GM21576 (cell line): ENCODE results near the gene PDE4D.

Experiments
- ATAC-seq: cut with Tn5 transposase; IDR thresholded peaks from one replicate; pipeline ENCODE4 v1.9.1; 2021; ENCODE audit warnings: mild to moderate bottlenecking, moderate library complexity; ENCODE audit not compliant: unreplicated experiment

PDE4D gene

DNA sequence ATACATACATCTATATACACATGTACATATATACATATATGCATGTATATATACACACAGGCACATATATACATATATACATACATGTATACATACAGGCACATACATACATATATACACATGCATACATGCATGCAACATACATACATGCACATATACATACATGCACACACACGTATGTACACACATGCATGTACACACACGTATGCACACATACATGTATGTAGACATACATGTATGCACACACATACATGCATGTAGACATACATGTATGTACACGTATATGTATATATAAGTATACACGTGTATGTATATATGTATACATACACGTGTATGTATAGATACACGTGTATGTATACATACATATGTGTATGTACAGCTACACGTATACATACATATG is 693.7 kb downstream of the PDE4D start:
- no peak for ATAC-seq

GRCh38 chr5:59198832-59199231 is 694.7 kb downstream of the PDE4D start:
- no peak for ATAC-seq

DNA sequence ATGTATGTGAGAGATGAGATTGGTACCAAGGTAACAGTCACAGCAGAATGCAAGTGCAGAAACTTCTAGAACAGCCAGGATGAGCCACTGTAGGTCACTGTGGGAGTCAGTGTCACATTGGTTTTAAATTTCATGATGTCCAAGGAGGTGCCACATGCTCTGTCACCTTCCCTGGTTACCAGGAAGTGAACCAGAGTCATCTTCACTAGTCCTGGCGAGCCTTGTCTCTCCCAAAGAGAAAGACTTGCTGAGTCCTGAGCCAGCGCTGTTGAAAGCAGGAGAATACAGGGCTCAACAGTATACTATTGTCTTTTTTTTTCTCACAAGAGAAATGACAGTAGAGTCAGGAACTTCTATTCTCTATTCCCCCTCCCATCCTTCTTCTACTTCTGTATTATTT is 695.2 kb downstream of the PDE4D start:
- ATAC-seq: no peak

GRCh38 chr5:59197911-59198310 is 695.6 kb downstream of the PDE4D start:
- no peak for ATAC-seq

DNA sequence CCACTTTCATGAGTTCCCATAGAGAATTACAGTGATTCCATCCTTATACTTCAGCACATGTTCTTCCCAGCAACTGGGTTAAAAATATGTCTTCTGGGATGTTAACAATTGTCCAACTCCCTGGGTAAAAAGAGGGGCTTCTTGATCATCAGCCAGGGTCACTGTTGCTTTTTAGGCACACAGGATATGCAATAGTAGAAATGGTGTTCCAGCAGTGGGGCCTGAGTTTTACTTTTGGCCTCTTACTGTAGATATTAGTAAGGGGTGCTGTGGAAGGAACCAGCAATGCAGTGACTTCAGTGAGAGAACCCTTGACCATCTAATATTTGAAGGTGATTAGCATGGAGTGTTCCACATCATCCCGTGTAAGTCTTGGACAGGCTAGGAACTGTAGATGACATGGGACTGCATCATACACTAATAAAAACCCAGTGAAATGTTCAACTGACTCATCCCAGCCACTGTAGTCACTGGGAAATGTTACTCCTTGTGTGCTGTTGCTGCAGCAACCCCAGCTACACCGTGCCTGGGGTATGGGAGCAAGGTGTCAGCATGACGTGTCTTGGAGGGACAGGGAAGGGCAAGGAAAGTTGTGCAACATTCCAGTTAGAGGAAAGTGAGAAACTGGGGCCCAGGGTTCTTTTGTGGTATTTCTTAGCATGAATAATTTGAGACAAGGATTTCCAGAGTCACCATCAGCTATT is 699.8 kb downstream of the PDE4D start:
- ATAC-seq: no peak

GRCh38 chr5:59190746-59191145 is 702.8 kb downstream of the PDE4D start:
- ATAC-seq: no peak

- no peak for ATAC-seq
Observed at GRCh38 chr5:59189472-59190244, 703.9 kb downstream of the PDE4D start.

DNA sequence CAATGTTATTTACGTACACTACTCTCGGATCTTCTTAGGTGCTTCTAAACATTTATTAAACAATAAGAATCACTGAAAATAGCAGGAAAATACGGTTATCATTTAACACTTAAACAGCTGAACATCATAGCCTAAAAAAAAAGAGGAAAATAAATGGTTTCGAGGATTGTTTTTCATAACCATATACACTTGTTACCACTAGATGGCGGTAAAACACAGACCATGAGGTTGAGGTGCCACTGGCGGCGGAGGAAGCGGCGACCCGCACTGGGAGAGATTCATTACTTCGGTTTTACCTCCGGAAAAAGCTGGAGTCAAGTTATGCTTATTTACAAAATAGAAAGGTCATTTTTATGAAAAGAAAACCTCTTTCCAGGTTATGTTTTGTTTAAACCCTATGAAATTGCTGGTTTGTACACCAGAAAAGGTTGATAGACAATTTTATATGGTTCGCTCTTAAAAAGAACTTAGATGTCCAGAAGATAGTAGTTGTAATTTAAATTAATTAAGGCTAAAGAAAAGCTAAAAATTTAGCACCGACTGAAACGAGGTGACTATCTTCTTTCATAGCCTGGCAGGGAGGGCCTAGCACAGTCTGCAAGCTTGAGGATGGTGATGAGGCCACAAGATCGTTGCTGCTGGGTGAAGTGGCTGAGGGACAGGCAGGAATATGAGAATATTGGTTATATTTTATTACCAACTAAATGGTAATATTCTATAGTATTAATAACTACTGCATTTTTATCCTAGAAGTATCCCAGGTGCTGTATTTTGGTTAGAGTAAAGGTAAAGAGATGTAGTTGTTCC is 704.9 kb downstream of the PDE4D start:
- ATAC-seq: peak; percentile 67

DNA sequence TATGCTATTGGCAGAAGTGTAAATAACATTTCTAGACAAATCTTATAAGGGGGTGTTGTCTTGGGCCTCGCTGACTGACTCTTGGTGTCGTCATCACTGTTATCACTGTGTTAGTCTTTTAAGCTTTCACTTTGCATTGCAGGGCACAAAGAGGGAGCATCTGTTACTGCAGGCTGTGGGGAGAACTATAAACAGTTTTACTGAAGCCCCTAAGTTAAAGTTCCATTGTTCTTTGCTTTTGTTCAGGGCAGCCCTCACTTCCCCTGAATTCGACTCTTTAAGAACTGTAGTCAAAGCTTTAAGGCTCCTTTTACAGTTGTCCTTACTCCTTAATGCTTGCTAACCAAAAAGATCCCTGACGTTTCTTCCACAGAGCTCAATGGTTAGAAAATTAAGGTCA is 705.7 kb downstream of the PDE4D start:
- no peak for ATAC-seq

DNA sequence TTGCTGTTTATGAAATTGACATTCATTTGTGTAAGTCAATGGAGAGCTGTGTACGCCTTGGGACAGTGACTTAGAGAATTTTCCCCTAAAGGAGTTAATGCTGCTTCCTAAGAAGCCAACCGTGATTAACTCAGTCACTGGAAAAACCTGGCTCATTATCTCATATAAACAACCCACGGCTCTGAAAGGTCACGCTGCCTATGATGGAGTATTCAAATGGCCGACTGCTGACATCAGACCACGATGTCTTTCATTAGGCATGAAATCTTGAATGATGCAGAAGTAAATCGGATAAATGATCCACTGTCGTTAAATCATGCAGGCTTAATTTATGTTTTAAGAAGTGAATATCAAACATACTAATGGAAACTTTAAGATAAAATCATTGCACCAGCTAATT is 706.9 kb downstream of the PDE4D start:
- no peak for ATAC-seq

GRCh38 chr5:59185757-59186385 is 707.7 kb downstream of the PDE4D start:
- no peak for ATAC-seq

DNA sequence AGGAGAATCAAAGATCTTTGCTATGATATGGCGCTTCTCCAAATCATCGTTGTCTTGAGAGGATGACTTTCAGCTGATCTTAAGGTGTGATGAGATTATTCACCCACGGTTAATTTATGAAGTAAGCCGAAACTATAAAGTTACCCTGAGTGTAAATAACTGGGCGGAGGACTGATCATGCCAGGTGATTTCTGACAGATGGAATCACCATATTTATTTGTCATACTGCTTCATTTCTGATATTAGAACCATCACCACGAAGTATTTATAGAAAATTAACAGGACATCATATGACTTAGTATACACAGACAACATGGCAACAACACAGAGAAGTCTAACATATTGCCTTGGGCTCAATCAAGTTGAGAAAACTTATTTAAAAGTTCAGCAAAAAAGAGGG is 708.8 kb downstream of the PDE4D start:
- ATAC-seq: no peak

DNA sequence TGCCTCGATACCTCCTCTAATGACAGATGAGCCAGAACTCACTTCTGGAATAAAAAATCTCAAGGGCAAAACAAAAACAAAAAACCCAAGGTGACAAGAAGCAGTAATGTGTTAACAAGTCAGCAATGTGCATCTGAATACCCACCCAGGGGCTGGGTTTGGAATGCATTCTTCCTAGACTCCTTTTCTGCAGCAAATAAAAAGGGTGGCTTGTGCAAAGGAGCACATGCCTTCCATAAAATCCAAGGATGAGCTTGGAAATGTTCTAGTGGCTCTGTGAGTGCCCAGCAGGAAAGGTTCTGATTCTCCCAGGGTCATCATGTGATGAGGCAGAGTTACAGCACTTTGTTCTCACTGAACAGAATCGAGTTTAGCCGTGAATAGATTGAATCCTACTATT is 710.8 kb downstream of the PDE4D start:
- ATAC-seq: no peak

- ATAC-seq: peak; percentile 71
Observed at GRCh38 chr5:59180515-59180914, 713.0 kb downstream of the PDE4D start.

DNA sequence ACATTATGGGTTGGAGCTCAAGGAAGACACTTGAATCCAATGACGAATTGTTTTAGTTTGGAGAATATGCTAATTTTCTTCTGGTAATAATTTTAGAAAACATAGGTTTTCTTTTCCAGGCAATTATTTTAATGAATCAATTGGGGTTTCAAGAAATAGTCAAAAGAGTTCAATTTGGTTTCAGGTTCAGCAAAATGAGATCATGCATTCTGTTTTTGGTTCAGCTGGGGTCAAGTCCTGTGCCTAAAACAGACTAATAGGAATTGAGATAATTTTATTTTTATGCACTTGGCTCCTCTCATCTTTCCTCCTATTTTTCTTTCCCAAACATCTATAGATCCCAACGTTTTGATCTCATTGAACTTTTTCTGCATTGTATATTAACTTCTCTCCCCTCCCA is 713.8 kb downstream of the PDE4D start:
- no peak for ATAC-seq

DNA sequence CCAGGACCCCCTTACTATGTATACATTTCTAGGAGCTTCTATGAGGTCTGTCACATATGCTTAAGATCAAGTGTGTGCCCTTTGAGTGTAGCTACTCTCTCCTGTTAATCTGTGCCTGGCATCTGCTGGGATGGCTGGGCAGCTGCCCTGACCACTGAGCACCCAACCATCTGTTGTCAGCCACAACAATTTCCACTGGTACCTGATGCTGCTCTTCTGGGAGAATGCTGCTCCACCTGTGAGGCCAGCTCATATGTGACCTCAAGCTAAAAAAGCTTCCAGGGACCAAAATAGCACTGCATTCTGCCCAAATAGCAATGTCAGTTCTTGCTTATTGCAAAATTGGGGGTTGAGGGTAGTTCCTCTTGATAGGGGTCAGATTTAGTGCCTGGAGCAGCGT is 715.0 kb downstream of the PDE4D start:
- peak; percentile 27 for ATAC-seq

DNA sequence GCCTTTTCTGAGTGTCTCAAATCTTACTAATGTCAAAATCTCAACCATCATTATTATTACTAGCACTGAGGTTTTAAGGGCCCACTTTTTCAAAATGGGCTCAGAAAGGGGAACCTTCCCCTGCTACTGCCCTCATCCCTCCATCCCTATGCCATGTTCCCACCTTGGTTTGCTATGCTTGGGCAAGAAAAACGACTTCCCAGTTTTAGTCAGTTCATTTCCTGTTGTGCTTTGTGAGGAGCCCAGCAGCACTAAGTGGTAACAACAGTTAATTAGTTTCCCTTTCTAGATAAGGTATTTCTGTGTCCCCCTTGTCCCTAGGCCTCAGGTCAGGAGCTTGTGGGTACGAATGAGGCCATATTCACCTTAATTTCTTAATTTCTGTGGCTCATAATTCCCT is 715.5 kb downstream of the PDE4D start:
- ATAC-seq: peak; percentile 34

DNA sequence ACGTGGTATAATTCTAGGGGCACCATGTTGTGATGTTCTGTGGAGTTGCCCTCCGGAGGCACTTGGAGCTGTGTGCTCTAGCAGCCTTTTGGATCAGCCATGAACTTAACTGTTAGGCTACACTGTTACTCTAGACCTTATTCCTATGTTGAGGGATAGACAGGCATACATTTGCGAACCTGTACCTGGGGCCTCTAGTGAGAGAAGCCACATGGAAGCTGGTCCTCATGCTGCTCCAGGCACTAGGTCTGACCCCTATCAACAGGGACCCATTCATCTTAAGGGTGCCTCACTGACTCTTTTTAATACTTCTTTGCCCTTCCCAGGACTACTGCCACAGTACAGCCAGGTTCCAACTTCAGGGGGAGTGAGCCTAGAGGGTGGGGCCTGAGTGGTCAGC is 715.9 kb downstream of the PDE4D start:
- ATAC-seq: no peak

- ATAC-seq: no peak
Observed at GRCh38 chr5:59174248-59174844, 719.2 kb downstream of the PDE4D start.

DNA sequence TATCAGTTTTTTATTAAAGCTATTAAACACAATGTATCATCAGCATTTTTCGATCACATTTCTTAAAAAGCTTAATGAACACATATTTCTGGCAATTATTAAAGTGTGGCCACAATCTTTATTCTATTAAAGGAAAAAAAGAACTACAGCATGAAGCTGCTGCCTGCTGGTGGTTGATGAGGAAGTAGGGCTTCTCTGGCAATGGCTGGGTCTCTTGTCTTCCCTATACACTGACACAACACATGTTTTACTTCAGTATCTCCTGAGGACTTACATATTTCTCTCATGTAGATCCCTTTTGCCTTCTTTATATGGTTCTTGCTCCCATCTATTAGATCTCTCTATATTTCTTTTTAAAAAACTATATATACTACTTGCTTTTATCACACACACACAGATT is 719.9 kb downstream of the PDE4D start:
- ATAC-seq: no peak

DNA sequence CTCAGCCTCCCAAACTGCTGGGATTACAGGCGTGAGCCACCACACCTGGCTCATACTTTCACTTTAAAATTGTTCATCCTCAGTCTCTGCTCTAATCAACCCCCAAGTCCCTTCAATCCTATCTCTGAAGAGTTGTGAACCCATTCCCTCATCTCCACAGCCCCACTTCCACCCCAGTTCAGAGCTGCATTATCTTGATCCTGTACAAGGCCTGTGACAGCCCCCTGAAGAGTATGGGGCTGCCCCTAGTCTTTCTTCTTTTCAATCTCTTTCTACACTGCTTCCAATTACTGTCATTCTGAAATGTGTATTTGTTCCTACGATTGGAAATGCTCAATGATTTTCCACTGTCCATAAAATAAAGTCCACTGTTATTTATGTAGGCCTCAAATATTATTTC is 722.4 kb downstream of the PDE4D start:
- no peak for ATAC-seq
